Measurements from ENCODE around the gene CAMK2B. TPM values are rescaled to one million over a fixed set of nuclear protein-coding genes. Genes with fewer than 3 reads are reported as not detected.

Gene CAMK2B
- total and polyA plus RNA-seq, 4 donors: 2.4 to 12.8 (median 4.4) TPM; not detected in 1

DNA sequence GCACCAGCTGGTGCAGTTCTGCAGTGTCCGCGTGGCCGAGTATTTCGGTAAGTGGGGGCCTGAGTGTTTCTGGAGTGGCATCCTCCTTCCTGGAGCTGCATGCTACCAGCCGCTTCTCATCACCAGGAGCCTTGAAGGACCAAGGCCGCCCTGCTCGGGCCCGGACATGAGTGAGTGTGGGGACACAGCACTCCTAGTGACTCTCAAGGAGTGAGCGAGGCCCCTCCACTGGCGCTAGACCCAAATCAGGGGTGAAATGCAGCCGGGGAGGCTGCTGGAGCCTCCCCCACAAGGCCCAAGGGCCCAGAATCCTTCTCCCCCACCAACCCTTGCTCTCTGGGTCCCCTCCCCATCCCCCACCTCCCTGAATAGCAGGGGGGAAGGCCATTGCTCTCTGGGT lies 48.0 kb downstream of the CAMK2B start:
- Histone ChIP-seq H3K9me3 (ENCODE audit: control insufficient read depth, low read length) (no peaks in the 10 kb centered on the region), H3K4me3 (ENCODE audit: low read length in 2 of 2) (no peak overlapping the region), H3K4me1 (ENCODE audit: control insufficient read depth in 1 of 2, insufficient read depth in 2 of 2, low read length in 2 of 2) (no peaks in the 10 kb centered on the region), H3K36me3 (ENCODE audit: control insufficient read depth in 1 of 2, insufficient read depth in 2 of 2, low read length in 1 of 2) (no peaks in the 10 kb centered on the region), H3K27me3 (ENCODE audit: control insufficient read depth in 1 of 2, insufficient read depth in 2 of 2, low read length in 1 of 2) (no peaks in the 10 kb centered on the region), H3K27ac (ENCODE audit: low read depth in 1 of 2, low read length in 2 of 2) (no peak overlapping the region)
- ATAC-seq (ENCODE audit: low FRiP score): no peak
- DNase-seq: peak; percentile 26 to 57
- 94 to 96% methylated on average over 11 of the region's 11 CpGs for WGBS, 2 donors
- intact Hi-C loops (cut with DNase I): no loop called here

DNA sequence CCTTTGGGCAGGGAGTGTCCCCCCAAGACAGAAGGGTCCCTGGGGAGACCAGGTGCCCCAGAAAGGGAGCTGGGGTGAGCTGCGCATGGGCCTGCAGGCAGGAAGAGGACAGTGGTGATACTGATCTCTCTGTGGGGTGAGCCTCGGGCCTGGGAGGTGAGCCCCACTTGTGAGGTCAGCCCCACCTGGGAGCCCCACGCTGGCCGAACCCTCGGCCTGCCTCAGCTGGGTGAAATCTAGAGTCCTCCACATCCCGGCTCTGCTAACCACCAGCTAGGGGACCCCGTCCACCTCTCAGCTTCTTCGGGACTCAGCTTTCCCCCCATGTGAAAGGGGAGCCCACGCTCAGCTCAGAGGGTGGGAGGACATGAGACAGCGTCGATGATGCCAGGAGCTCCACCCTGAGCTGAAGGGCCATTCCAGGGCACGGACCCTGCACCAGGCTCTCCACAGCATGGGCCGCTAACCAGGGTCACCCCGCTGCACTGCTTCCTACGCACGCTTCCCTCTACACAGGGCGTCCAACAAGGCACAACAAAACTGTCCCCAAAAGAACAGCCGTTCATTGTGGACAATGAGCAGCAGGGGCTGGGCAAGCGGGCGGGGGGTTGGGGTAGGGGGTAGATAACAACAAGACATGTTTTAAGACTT lies 48.7 kb downstream of the CAMK2B start:
- intact Hi-C loops (cut with DNase I): no loop called here
- WGBS, 2 donors: 94 to 97% methylated on average over 17 to 20 of the region's 20 CpGs
- peak; percentile 28 to 61 for DNase-seq

DNA sequence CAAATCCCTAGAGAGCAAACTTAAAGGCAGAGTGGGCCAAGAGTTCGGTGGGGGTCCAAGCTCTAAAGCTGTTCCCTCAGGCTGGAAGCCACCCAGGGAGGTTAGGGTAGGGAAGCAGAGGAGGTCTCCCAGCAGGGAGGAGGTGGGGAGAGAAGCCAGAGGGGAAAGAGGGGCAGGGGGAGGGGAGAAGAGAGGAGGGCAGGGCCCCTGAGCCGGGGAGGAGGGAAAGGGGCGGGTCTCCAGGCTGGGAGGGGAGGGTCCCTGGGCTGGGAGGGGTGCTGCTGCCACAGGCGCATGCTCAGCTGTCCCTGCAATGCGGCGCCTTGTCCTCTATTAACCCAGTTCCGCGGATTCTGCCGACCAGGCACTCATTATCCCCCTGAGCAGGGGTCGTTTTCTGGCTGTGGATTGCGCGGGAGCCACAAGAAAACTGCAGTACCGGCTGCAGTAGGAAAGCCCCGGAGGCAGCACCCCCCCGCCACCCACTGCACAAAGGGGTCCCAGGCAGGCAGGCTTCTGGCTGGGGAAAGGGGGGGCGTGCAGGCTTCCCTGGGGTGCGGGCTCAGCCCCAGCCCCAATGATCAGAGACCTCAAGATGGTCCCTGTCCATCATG lies 49.3 kb downstream of the CAMK2B start:
- H3K27me3 ChIP-seq (ENCODE audit: control insufficient read depth in 1 of 2, insufficient read depth in 2 of 2, low read length in 1 of 2): no peaks in the 10 kb centered on the region
- WGBS, 2 donors: 28 to 31% methylated on average over 16 to 17 of the region's 17 CpGs
- no peak for ATAC-seq (ENCODE audit: low FRiP score)
- peak; percentile 29 to 60 for DNase-seq
- no peak overlapping the region for H3K4me3 ChIP-seq (ENCODE audit: low read length in 2 of 2)
- no peak overlapping the region for H3K27ac ChIP-seq (ENCODE audit: low read depth in 1 of 2, low read length in 2 of 2)
- H3K36me3 ChIP-seq (ENCODE audit: control insufficient read depth in 1 of 2, insufficient read depth in 2 of 2, low read length in 1 of 2): no peaks in the 10 kb centered on the region
- H3K9me3 ChIP-seq (ENCODE audit: control insufficient read depth, low read length): no peaks in the 10 kb centered on the region
- no peaks in the 10 kb centered on the region for H3K4me1 ChIP-seq (ENCODE audit: control insufficient read depth in 1 of 2, insufficient read depth in 2 of 2, low read length in 2 of 2)
- intact Hi-C loops (cut with DNase I): no loop called here

More for the DNA sequence above, 48.7 kb downstream of the CAMK2B start:
- Histone ChIP-seq H3K4me1 (ENCODE audit: control insufficient read depth in 1 of 2, insufficient read depth in 2 of 2, low read length in 2 of 2) (no peaks in the 10 kb centered on the region), H3K4me3 (ENCODE audit: low read length in 2 of 2) (no peak overlapping the region), H3K27me3 (ENCODE audit: control insufficient read depth in 1 of 2, insufficient read depth in 2 of 2, low read length in 1 of 2) (no peaks in the 10 kb centered on the region), H3K36me3 (ENCODE audit: control insufficient read depth in 1 of 2, insufficient read depth in 2 of 2, low read length in 1 of 2) (no peaks in the 10 kb centered on the region), H3K9me3 (ENCODE audit: control insufficient read depth, low read length) (no peaks in the 10 kb centered on the region), H3K27ac (ENCODE audit: low read depth in 1 of 2, low read length in 2 of 2) (no peak overlapping the region)
- no peak for ATAC-seq (ENCODE audit: low FRiP score)

DNA sequence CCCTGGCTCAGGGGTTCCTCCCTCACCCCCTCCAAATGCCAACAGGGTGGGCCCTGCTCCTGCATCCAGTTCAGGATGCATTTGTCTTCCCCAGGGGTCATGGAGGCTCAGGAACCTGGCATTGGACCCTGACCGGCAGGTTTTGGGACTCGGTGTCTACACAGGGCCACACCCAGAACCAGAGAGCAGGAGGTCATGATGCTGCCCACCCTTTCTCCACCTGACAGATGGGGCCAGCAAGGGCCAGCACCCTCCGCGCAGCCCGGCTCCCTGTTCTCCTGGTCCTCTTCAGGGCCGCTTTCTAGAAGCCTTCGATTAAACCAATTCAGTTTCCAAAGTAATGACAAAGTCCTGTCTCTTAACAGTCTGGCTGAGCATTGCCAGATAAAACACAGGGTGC lies 50.2 kb downstream of the CAMK2B start:
- Histone ChIP-seq H3K4me3 (ENCODE audit: low read length in 2 of 2) (no peak overlapping the region), H3K27ac (ENCODE audit: low read depth in 1 of 2, low read length in 2 of 2) (no peak overlapping the region), H3K9me3 (ENCODE audit: control insufficient read depth, low read length) (no peaks in the 10 kb centered on the region), H3K36me3 (ENCODE audit: control insufficient read depth in 1 of 2, insufficient read depth in 2 of 2, low read length in 1 of 2) (no peaks in the 10 kb centered on the region), H3K4me1 (ENCODE audit: control insufficient read depth in 1 of 2, insufficient read depth in 2 of 2, low read length in 2 of 2) (no peaks in the 10 kb centered on the region), H3K27me3 (ENCODE audit: control insufficient read depth in 1 of 2, insufficient read depth in 2 of 2, low read length in 1 of 2) (no peaks in the 10 kb centered on the region)
- ATAC-seq (ENCODE audit: low FRiP score) (no peak), DNase-seq (peak; percentile 21 to 55)
- intact Hi-C loops (cut with DNase I): no loop called here
- 79 to 81% methylated on average over 7 of the region's 7 CpGs for WGBS, 2 donors

DNA sequence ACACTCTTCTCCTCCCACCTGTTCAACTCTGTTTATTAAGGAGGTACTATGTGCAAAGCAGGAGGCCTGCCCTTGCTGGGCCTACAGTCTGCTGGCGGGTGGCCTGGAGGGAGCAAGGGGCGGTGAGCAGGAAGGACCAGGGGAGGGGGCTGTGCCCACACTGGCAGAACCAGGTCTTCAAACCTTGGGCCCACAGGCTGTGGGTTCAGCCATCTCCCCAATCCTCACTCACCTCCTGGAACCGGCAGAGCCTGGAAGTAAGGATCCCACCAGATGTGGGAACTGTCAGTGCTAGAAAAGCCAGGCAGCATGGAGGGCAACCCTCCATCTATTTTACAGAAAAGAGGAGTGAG lies 50.8 kb downstream of the CAMK2B start:
- no peaks in the 10 kb centered on the region for H3K27me3 ChIP-seq (ENCODE audit: control insufficient read depth in 1 of 2, insufficient read depth in 2 of 2, low read length in 1 of 2)
- no peak overlapping the region for H3K27ac ChIP-seq (ENCODE audit: low read depth in 1 of 2, low read length in 2 of 2)
- no peak for ATAC-seq (ENCODE audit: low FRiP score)
- 95 to 98% methylated on average over 3 of the region's 3 CpGs for WGBS, 2 donors
- intact Hi-C loops (cut with DNase I): no loop called here
- DNase-seq: peak; percentile 19 to 58
- no peaks in the 10 kb centered on the region for H3K36me3 ChIP-seq (ENCODE audit: control insufficient read depth in 1 of 2, insufficient read depth in 2 of 2, low read length in 1 of 2)
- no peaks in the 10 kb centered on the region for H3K9me3 ChIP-seq (ENCODE audit: control insufficient read depth, low read length)
- H3K4me1 ChIP-seq (ENCODE audit: control insufficient read depth in 1 of 2, insufficient read depth in 2 of 2, low read length in 2 of 2): no peaks in the 10 kb centered on the region
- H3K4me3 ChIP-seq (ENCODE audit: low read length in 2 of 2): no peak overlapping the region

DNA sequence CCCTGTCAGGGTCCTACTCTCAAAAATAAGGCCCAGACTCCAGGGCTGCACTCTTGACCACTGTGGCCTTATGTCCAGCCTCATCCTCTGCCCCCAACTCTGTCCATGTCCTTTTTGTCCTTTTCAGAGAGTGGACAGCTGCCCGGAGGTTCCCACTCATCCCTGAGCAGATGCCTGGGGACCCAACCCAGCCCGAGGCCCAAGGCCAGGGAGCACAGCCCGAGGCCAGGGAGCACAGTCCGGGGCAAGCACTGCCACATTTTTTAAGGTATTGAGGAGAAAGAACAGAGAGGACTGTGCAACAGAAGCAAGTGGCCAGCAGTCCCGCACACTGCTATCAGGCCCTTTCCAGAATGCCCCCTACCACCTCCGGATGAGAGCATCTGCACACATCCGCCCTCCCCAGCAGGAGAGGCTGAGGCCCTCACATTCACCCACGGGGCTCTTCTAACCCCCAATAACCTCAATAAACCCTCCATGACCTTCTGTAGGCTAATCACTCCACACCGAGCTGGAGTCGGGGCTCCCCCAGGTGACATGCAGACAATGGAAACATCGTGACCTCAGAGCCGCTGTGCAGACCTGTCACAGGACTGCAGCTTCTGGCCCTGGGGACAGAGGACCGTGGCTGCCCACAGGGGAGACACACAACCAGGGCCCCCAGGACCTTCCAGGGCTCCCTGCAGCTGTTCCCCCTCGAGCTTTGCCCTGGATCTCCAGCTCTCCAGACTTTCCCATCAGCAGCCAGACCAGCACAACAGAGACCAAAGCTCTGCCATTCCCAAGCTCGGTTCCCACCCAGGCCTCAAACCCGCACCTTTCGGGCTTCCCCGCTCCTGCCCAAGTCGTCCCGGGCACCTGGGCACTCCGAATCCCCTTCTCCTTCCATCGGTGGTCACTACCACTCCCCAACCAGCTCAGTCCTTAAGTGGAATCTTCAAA lies 51.4 kb downstream of the CAMK2B start:
- DNase-seq: peak; percentile 35 to 69
- H3K27me3 ChIP-seq (ENCODE audit: control insufficient read depth in 1 of 2, insufficient read depth in 2 of 2, low read length in 1 of 2): no peaks in the 10 kb centered on the region
- intact Hi-C loops (cut with DNase I): no loop called here
- H3K9me3 ChIP-seq (ENCODE audit: control insufficient read depth, low read length): no peaks in the 10 kb centered on the region
- H3K4me3 ChIP-seq (ENCODE audit: low read length in 2 of 2): no peak overlapping the region
- H3K36me3 ChIP-seq (ENCODE audit: control insufficient read depth in 1 of 2, insufficient read depth in 2 of 2, low read length in 1 of 2): no peaks in the 10 kb centered on the region
- WGBS, 2 donors: 94 to 96% methylated on average over 22 of the region's 22 CpGs
- H3K4me1 ChIP-seq (ENCODE audit: control insufficient read depth in 1 of 2, insufficient read depth in 2 of 2, low read length in 2 of 2): no peaks in the 10 kb centered on the region
- ATAC-seq (ENCODE audit: low FRiP score): no peak
- no peak overlapping the region for H3K27ac ChIP-seq (ENCODE audit: low read depth in 1 of 2, low read length in 2 of 2)

DNA sequence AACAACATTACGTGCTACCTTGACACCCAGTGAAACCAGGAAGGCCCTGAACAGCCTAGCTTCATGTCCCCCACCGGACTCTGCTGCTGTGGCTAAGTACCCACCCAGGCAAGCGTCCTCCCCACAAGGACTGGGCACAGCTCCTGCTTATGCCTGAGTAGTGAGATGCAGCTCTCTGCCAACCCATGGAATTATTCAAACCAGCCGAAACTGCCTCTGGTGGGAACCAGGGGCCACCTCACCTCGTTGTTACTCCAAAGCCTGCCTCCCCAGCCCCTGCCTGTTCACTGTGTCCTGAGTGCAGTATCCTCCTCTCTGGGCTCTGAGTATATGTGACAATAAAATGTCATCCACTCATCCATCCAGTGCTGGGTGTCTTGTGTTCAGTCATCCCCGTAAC lies 52.4 kb downstream of the CAMK2B start:
- Histone ChIP-seq H3K4me1 (ENCODE audit: control insufficient read depth in 1 of 2, insufficient read depth in 2 of 2, low read length in 2 of 2) (no peaks in the 10 kb centered on the region), H3K9me3 (ENCODE audit: control insufficient read depth, low read length) (no peaks in the 10 kb centered on the region), H3K36me3 (ENCODE audit: control insufficient read depth in 1 of 2, insufficient read depth in 2 of 2, low read length in 1 of 2) (no peaks in the 10 kb centered on the region), H3K27ac (ENCODE audit: low read depth in 1 of 2, low read length in 2 of 2) (no peak overlapping the region), H3K27me3 (ENCODE audit: control insufficient read depth in 1 of 2, insufficient read depth in 2 of 2, low read length in 1 of 2) (no peaks in the 10 kb centered on the region), H3K4me3 (ENCODE audit: low read length in 2 of 2) (no peak overlapping the region)
- intact Hi-C loops (cut with DNase I): no loop called here
- no peak for ATAC-seq (ENCODE audit: low FRiP score)
- WGBS, 2 donors: 84 to 88% methylated on average over 6 of the region's 6 CpGs
- DNase-seq: no peak

DNA sequence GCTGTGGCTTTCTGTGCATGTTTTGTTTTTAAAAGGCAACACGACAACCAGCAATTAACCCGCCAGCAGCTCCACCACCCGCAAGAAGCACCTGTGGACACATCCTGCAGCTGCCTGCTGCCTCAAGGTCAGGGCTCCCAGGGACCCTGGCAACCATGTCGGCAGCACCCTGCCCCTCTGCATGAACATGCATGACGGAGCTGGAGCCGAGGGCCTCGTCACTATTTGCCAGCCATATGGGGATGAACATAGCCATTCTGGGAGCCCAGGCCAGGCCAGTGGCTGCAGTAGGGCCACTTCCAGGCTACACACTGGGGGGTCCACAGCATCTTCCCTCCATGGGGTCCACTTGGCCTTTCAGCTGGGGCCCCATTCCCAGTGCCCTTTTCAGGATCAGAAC lies 52.9 kb downstream of the CAMK2B start:
- no peaks in the 10 kb centered on the region for H3K27me3 ChIP-seq (ENCODE audit: control insufficient read depth in 1 of 2, insufficient read depth in 2 of 2, low read length in 1 of 2)
- no peak for ATAC-seq (ENCODE audit: low FRiP score)

More for the DNA sequence above, 52.9 kb downstream of the CAMK2B start:
- Histone ChIP-seq H3K9me3 (ENCODE audit: control insufficient read depth, low read length) (no peaks in the 10 kb centered on the region), H3K4me3 (ENCODE audit: low read length in 2 of 2) (no peak overlapping the region), H3K4me1 (ENCODE audit: control insufficient read depth in 1 of 2, insufficient read depth in 2 of 2, low read length in 2 of 2) (no peaks in the 10 kb centered on the region), H3K36me3 (ENCODE audit: control insufficient read depth in 1 of 2, insufficient read depth in 2 of 2, low read length in 1 of 2) (no peaks in the 10 kb centered on the region), H3K27ac (ENCODE audit: low read depth in 1 of 2, low read length in 2 of 2) (no peak overlapping the region)
- intact Hi-C loops (cut with DNase I): no loop called here
- no peak for DNase-seq
- WGBS, 2 donors: 91 to 98% methylated on average over 7 of the region's 7 CpGs
